ENCODE data around the gene ANOS1. TPM values are rescaled to one million over a fixed set of nuclear protein-coding genes. Genes with fewer than 3 reads are reported as not detected.
A peak's percentile ranks its signal among the peaks of the same experiment; 100 is the strongest.

The ANOS1 gene
- total RNA-seq, 1 experiment from 2014 or later, result 24.8 TPM

DNA sequence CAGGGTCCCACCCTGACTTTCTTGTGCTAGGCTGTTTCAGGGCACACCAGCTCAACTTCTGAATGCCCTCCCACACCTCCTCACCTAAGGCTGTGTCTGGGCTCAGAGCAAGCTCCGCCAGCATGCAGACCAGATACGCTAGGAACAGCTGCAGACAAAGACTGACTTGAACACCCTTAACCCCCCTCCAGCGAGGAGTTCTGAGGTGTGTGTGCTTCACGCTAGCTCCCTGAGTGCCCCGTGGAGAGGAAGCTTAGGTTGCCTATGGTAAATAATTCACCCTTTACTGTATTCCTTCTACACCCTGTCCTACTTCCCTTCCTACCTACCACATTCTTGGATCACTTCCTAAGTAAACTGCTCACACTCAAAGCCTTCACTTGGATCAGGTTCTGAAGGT is 152.3 kb downstream of the ANOS1 start (continued):
- TF ChIP-seq ZNF219 (CRISPR knock-in tag; IDR thresholded peaks at IDR 0.05; ENCODE audit: borderline replicate concordance), result no peak
- no peak for TF ChIP-seq ARID4B (CRISPR knock-in tag; IDR thresholded peaks at IDR 0.05; ENCODE audit: borderline replicate concordance)
- no peak for TF ChIP-seq NR1H2 (CRISPR knock-in tag; IDR thresholded peaks at IDR 0.05)
- TF ChIP-seq SOX15 (CRISPR knock-in tag; IDR thresholded peaks at IDR 0.05), result no peak
- TF ChIP-seq, protein P1, sequence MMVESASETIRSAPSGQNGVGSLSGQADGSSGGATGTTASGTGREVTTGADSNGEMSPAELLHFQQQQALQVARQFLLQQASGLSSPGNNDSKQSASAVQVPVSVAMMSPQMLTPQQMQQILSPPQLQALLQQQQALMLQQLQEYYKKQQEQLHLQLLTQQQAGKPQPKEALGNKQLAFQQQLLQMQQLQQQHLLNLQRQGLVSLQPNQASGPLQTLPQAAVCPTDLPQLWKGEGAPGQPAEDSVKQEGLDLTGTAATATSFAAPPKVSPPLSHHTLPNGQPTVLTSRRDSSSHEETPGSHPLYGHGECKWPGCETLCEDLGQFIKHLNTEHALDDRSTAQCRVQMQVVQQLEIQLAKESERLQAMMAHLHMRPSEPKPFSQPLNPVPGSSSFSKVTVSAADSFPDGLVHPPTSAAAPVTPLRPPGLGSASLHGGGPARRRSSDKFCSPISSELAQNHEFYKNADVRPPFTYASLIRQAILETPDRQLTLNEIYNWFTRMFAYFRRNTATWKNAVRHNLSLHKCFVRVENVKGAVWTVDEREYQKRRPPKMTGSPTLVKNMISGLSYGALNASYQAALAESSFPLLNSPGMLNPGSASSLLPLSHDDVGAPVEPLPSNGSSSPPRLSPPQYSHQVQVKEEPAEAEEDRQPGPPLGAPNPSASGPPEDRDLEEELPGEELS (CRISPR knock-in tag; IDR thresholded peaks at IDR 0.05), result no peak

- Mint-ChIP-seq H3K36me3 (peaks cover 18% of the 10 kb centered on the region), H3K4me1 (peaks cover 4% of the 10 kb centered on the region; the same call in 1 of the 2 replicates), H3K9me3 (no peaks in the 10 kb centered on the region), H3K27me3 (ENCODE audit: low read depth) (no peaks in the 10 kb centered on the region; the same call in 1 of the 2 replicates), H3K27ac (no peak overlapping the region), H3K4me3 (no peak overlapping the region)
- TF ChIP-seq NFYB (CRISPR knock-in tag; conservative IDR thresholded peaks at IDR 0.05; ENCODE audit: low read depth), result no peak
- no peak for TF ChIP-seq JUN (CRISPR knock-in tag; IDR thresholded peaks at IDR 0.05)
- no peak for TF ChIP-seq PRRX2 (CRISPR knock-in tag; IDR thresholded peaks at IDR 0.05)
- TF ChIP-seq, protein P2, sequence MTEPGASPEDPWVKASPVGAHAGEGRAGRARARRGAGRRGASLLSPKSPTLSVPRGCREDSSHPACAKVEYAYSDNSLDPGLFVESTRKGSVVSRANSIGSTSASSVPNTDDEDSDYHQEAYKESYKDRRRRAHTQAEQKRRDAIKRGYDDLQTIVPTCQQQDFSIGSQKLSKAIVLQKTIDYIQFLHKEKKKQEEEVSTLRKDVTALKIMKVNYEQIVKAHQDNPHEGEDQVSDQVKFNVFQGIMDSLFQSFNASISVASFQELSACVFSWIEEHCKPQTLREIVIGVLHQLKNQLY (CRISPR knock-in tag; IDR thresholded peaks at IDR 0.05), result no peak
- TF ChIP-seq ZNF232 (CRISPR knock-in tag; IDR thresholded peaks at IDR 0.05), result no peak
- no peak for DNase-seq (ENCODE audit: low spot score)
- ChIA-PET POLR2A (no interaction called here), CTCF (no interaction called here)
- no peak for ATAC-seq
Observed at GRCh38 chrX:8576821-8577220, 155.1 kb downstream of the ANOS1 start.

- peaks cover 8% of the 10 kb centered on the region for H3K4me1 Mint-ChIP-seq
- H3K27ac Mint-ChIP-seq, result no peak overlapping the region
- no peak for TF ChIP-seq ELF4 (CRISPR knock-in tag; IDR thresholded peaks at IDR 0.05; ENCODE audit: low read depth)
- no peak for TF ChIP-seq NR1H2 (CRISPR knock-in tag; IDR thresholded peaks at IDR 0.05)
- TF ChIP-seq ZNF416 (CRISPR knock-in tag; IDR thresholded peaks at IDR 0.05), result no peak
- TF ChIP-seq, protein P1 (CRISPR knock-in tag; IDR thresholded peaks at IDR 0.05), result no peak
- no peaks in the 10 kb centered on the region for H3K27me3 Mint-ChIP-seq (ENCODE audit: low read depth)
- no peak for DNase-seq (ENCODE audit: low spot score)
- POLR2A ChIA-PET, result no interaction called here
- peak; percentile 64 for ATAC-seq
- no peak overlapping the region for H3K4me3 Mint-ChIP-seq
- no peaks in the 10 kb centered on the region for H3K9me3 Mint-ChIP-seq
- CTCF ChIA-PET, result interaction anchor here (0.6 kb wide), 1 partner anchor 416 kb away, joined by 3 read pairs; no protein-coding TSS in a partner anchor
- H3K36me3 Mint-ChIP-seq, result peaks cover 14% of the 10 kb centered on the region
Observed at GRCh38 chrX:8565729-8566128, 166.2 kb downstream of the ANOS1 start.
